Esophagus (tissue), 2 donors: Measurements from ENCODE around the gene SMARCD2. TPM values are rescaled to one million over a fixed set of nuclear protein-coding genes. Genes with fewer than 3 reads are reported as not detected.
A peak's percentile ranks its signal among the peaks of the same experiment; 100 is the strongest.

ENCODE experiments used
- H3K27ac ChIP-seq, 2 donors: one replicate each; pipeline ENCODE4 v1.5.1; 2013; ENCODE audit warnings: low read depth in 2 of 2, mild to moderate bottlenecking in 2 of 2, inconsistent platforms in 1 of 2, low read length in 1 of 2, moderate library complexity in 1 of 2
- H3K27me3 ChIP-seq, 2 donors: one replicate each; pipeline ENCODE4 v1.6.1; 2013; ENCODE audit warnings: low read length in 2 of 2, control low read depth in 1 of 2, mild to moderate bottlenecking in 1 of 2; ENCODE audit not compliant: insufficient read depth in 2 of 2, control insufficient read depth in 1 of 2
- H3K36me3 ChIP-seq, 2 donors: one replicate each; pipeline ENCODE4 v1.6.1; 2013; ENCODE audit warnings: low read length in 1 of 2; ENCODE audit not compliant: control insufficient read depth in 2 of 2, insufficient read depth in 2 of 2
- H3K4me1 ChIP-seq, 2 donors: one replicate each; pipeline ENCODE4 v1.6.1; 2013; ENCODE audit warnings: low read length in 1 of 2; ENCODE audit not compliant: control insufficient read depth in 2 of 2, insufficient read depth in 2 of 2
- H3K4me3 ChIP-seq, 2 donors: one replicate each; pipeline ENCODE4 v1.5.1; 2013; ENCODE audit warnings: low read length in 2 of 2, mild to moderate bottlenecking in 2 of 2, low read depth in 1 of 2, moderate library complexity in 1 of 2
- H3K9me3 ChIP-seq, 2 donors: one replicate each; pipeline ENCODE4 v1.6.1; 2013; ENCODE audit warnings: mild to moderate bottlenecking in 2 of 2, low read depth in 1 of 2, low read length in 1 of 2, moderate library complexity in 1 of 2; ENCODE audit not compliant: control insufficient read depth in 2 of 2, insufficient read depth in 1 of 2
- WGBS, 2 donors: extraction: QIAGEN DNeasy Blood & Tissue Kit; methylation state at CpG; one replicate each; pipeline ENCODE4 v1.1.7; 2013; 5-methylcytosine and 5-hydroxymethylcytosine counted together
- polyA plus RNA-seq, 2 donors: library from polyadenylated mRNA; stranded (reverse); fragments of 200-250 nt; gene quantifications; one replicate each; pipeline ENCODE4 v1.2.3, GENCODE V29; 2013
- donor health status: healthy with polysubstance abuse.
- donor health status: Bipolar disorder and iron deficiency.

The SMARCD2 gene
- polyA plus RNA-seq, 2 donors = 54.4 to 62.4 TPM

DNA sequence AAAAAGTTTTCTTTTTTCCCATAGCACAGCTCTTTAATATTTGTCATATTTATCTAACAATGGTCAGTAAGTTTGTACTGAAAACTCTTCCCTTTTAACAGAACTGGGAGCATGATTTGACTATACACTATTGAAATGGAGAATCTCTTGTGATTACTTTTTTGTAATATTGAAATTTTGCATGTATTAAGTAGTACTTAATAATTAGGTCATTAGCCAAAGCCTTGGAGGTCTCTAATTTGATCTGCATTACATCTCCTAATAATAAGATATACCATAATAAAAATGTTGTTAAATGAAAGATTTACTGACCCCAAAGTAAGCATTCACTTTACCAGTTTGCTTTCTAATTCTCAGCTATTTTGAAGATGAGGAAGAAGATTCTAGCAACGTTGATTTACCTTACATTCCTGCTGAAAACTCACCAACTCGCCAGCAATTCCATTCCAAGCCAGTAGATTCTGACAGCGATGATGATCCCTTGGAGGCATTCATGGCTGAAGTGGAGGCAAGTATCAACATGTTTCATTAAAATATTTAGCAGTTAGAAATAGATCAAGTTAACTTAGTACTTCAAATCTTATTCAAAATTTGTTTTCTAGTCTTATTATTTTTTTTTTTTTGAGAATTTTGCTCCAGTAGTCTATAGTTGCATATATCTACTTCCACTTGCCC, 50.3 kb downstream of the SMARCD2 start:
- Histone ChIP-seq H3K9me3 (no peaks in the 10 kb centered on the region), H3K4me3 (no peak overlapping the region), H3K4me1 (no peaks in the 10 kb centered on the region), H3K27me3 (no peaks in the 10 kb centered on the region), H3K27ac (no peak overlapping the region), H3K36me3 (peaks cover 6 to 18% of the 10 kb centered on the region in 2 donors)
- 51 to 60% methylated on average over 3 of the region's 3 CpGs for WGBS, 2 donors

- H3K27me3 ChIP-seq = no peaks in the 10 kb centered on the region
- H3K4me1 ChIP-seq = no peaks in the 10 kb centered on the region
- no peaks in the 10 kb centered on the region for H3K9me3 ChIP-seq
- no peak overlapping the region for H3K27ac ChIP-seq
- peaks cover 3 to 14% of the 10 kb centered on the region in 2 donors for H3K36me3 ChIP-seq
- WGBS, 2 donors = 89 to 96% methylated on average over 6 of the region's 6 CpGs
- H3K4me3 ChIP-seq = no peak overlapping the region
These were observed 52.4 kb downstream of the SMARCD2 start for GRCh38 chr17:63790057-63790456.

- H3K4me3 ChIP-seq = no peak overlapping the region
- no peaks in the 10 kb centered on the region for H3K9me3 ChIP-seq
- H3K4me1 ChIP-seq = no peaks in the 10 kb centered on the region
- WGBS, 2 donors = 78 to 79% methylated on average over 13 of the region's 13 CpGs
- no peaks in the 10 kb centered on the region for H3K27me3 ChIP-seq
- H3K36me3 ChIP-seq = peaks cover 2 to 9% of the 10 kb centered on the region in 2 donors
- peak overlapping the region; percentile 48 to 51 for H3K27ac ChIP-seq
These were observed 55.3 kb downstream of the SMARCD2 start for GRCh38 chr17:63786971-63787711.

DNA sequence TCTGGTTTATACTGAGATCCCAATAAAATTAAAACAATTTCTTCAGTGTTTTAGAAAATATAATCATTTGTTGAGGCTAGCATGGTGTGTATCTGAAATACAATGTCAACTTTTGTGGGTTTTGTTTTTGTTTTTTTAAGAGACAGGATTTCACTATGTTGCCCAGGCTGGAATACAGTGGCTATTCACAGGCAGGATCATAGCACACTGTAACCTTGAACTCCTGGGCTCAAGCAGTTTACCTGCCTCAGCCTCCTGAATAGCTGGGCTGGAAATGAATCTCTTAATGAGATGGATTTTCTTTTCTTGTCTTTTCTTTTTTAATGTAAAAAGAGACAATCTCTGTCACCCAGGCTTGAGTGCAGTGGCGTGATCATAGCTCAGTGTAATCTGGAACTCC, 56.4 kb downstream of the SMARCD2 start:
- H3K27me3 ChIP-seq = no peaks in the 10 kb centered on the region
- WGBS, 2 donors = 95 to 100% methylated on average over 1 of the region's 1 CpG
- peaks cover 2 to 9% of the 10 kb centered on the region in 2 donors for H3K36me3 ChIP-seq
- no peaks in the 10 kb centered on the region for H3K4me1 ChIP-seq
- H3K4me3 ChIP-seq = no peak overlapping the region
- H3K27ac ChIP-seq = no peak overlapping the region
- H3K9me3 ChIP-seq = no peaks in the 10 kb centered on the region

GRCh38 chr17:63785556-63785955, 56.9 kb downstream of the SMARCD2 start:
- H3K27ac ChIP-seq = no peak overlapping the region
- no peak overlapping the region for H3K4me3 ChIP-seq
- peaks cover 2 to 9% of the 10 kb centered on the region in 2 donors for H3K36me3 ChIP-seq
- H3K4me1 ChIP-seq = no peaks in the 10 kb centered on the region
- H3K9me3 ChIP-seq = no peaks in the 10 kb centered on the region
- no peaks in the 10 kb centered on the region for H3K27me3 ChIP-seq
- WGBS, 2 donors = 94 to 97% methylated on average over 1 of the region's 1 CpG

DNA sequence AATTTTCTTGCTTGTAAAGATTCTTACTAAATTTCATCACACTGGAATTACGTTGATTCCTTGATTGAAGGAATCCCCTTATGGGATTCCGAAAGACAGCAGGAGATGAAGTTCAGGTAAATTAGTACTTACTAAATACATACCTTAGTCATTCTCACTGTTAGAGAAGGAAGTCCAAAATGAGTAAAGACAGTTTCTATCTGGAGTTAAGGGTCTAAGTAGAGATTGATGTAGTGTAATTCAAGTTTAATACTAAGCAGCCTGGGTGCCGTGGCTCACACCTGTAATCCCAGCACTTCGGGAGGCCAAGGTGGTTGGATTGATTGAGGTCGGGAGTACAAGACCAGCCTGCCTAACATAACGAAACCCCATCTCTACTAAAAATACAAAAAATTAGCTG, 59.0 kb downstream of the SMARCD2 start:
- H3K36me3 ChIP-seq = peaks cover 0 to 7% of the 10 kb centered on the region in 2 donors
- H3K9me3 ChIP-seq = no peaks in the 10 kb centered on the region
- H3K27me3 ChIP-seq = no peaks in the 10 kb centered on the region
- H3K4me1 ChIP-seq = no peaks in the 10 kb centered on the region
- WGBS, 2 donors = 87 to 88% methylated on average over 6 of the region's 6 CpGs
- H3K27ac ChIP-seq = no peak overlapping the region
- H3K4me3 ChIP-seq = no peak overlapping the region

Other genes with a start within 250 kb of the SMARCD2 start
- 10 to 100 TPM in 1 of 2 donors, 1 to 10 TPM in 1; 8.5 to 17.2 TPM for gene TACO1, start 241.8 kb downstream of the SMARCD2 start, polyA plus RNA-seq
- gene MAP3K3, start 220.3 kb downstream of the SMARCD2 start, polyA plus RNA-seq = 10 to 100 TPM; 10.5 to 12.1 TPM
- gene LIMD2, start 142.6 kb downstream of the SMARCD2 start, polyA plus RNA-seq = 1 to 10 TPM; 4.6 to 6.3 TPM
- gene STRADA, start 100.9 kb downstream of the SMARCD2 start, polyA plus RNA-seq = 10 to 100 TPM; 15.5 to 17.2 TPM
- 10 to 100 TPM; 16.3 to 36.4 TPM for gene CCDC47, start 69.1 kb downstream of the SMARCD2 start, polyA plus RNA-seq
- gene DDX42, start 68.5 kb downstream of the SMARCD2 start, polyA plus RNA-seq = 10 to 100 TPM; 48.7 to 69.6 TPM
- 100 to 1,000 TPM; 137 to 156 TPM for gene PSMC5, start 15.3 kb downstream of the SMARCD2 start, polyA plus RNA-seq
- 10 to 100 TPM; 15.1 to 18.5 TPM for gene FTSJ3, start 15.0 kb downstream of the SMARCD2 start, polyA plus RNA-seq
- not detected for gene CSH2, start 31.0 kb upstream of the SMARCD2 start, polyA plus RNA-seq
- gene GH2, start 39.3 kb upstream of the SMARCD2 start, polyA plus RNA-seq = not detected
- not detected for gene CSH1, start 53.9 kb upstream of the SMARCD2 start, polyA plus RNA-seq
- not detected for gene CSHL1, start 68.6 kb upstream of the SMARCD2 start, polyA plus RNA-seq
- not detected for gene GH1, start 76.2 kb upstream of the SMARCD2 start, polyA plus RNA-seq
- 1 to 10 TPM; 1.2 to 1.5 TPM for gene CD79B, start 89.6 kb upstream of the SMARCD2 start, polyA plus RNA-seq
- gene SCN4A, start 130.2 kb upstream of the SMARCD2 start, polyA plus RNA-seq = under 1 TPM; 0.01 to 0.08 TPM
- under 1 TPM; 0.07 to 0.22 TPM for gene PRR29, start 155.7 kb upstream of the SMARCD2 start, polyA plus RNA-seq
- gene ICAM2, start 177.9 kb upstream of the SMARCD2 start, polyA plus RNA-seq = 1 to 10 TPM; 4.2 to 8.9 TPM